Astrocyte of the cerebellum (primary cell): ENCODE results near the gene MAP3K14.
A peak's percentile ranks its signal among the peaks of the same experiment; 100 is the strongest.
"Not testable (repeated sequence)": the region's sequence is repeated elsewhere in the genome, so short reads cannot be mapped to it uniquely, and the experiment has no call there.

Experiments
- DNase-seq: peaks from one replicate; pipeline ENCODE4 v3.0.0-alpha.2; 2011; ENCODE audit warnings: low read depth
- H3K4me3 ChIP-seq: 2 replicates; pipeline ENCODE4 v1.5.1; 2011; ENCODE audit warnings: mild to moderate bottlenecking, low read depth, low read length, moderate library complexity
- CTCF ChIP-seq: IDR thresholded peaks from 2 replicates; pipeline ENCODE4 v1.5.1; 2012; ENCODE audit warnings: low read length, low read depth, moderate library complexity, mild to moderate bottlenecking; ENCODE audit errors: missing control alignments
- in situ Hi-C: cut with HindIII; loops from 2 replicates; pipeline ENCODE4 v1.10.0; 2017; ENCODE audit warnings: low sequenced_read_pairs

Gene MAP3K14

GRCh38 chr17:45345554-45346215 lies 28.9 kb upstream of the MAP3K14 start:
- in situ Hi-C loops = no loop called here
- DNase-seq = peak; percentile 56
- H3K4me3 ChIP-seq = no peak overlapping the region
- no peak for TF ChIP-seq CTCF

- H3K4me3 ChIP-seq = no peak overlapping the region
- in situ Hi-C loops = no loop called here
- DNase-seq = no peak
- TF ChIP-seq CTCF = no peak
Observed at GRCh38 chr17:45345246-45345553, 28.4 kb upstream of the MAP3K14 start.

- in situ Hi-C loops, DNase-seq, H3K4me3 ChIP-seq: not testable (repeated sequence)
Observed at GRCh38 chr17:45343967-45344664, 27.3 kb upstream of the MAP3K14 start.

- DNase-seq = no peak
- in situ Hi-C loops = no loop called here
- no peak for TF ChIP-seq CTCF
- no peak overlapping the region for H3K4me3 ChIP-seq
Observed at GRCh38 chr17:45342871-45343526, 26.2 kb upstream of the MAP3K14 start.

GRCh38 chr17:45342306-45342705 lies 25.5 kb upstream of the MAP3K14 start:
- in situ Hi-C loops = no loop called here
- no peak overlapping the region for H3K4me3 ChIP-seq
- DNase-seq = no peak
- no peak for TF ChIP-seq CTCF

GRCh38 chr17:45341533-45342158 lies 24.8 kb upstream of the MAP3K14 start:
- in situ Hi-C loops = no loop called here
- no peak for DNase-seq
- no peak overlapping the region for H3K4me3 ChIP-seq
- no peak for TF ChIP-seq CTCF
